DMS53 (cell line): ENCODE results near the gene LENG8.
"Not testable (repeated sequence)": the region's sequence is repeated elsewhere in the genome, so short reads cannot be mapped to it uniquely, and the experiment has no call there.

Experiments used
- DNase-seq: peaks from one replicate; lab custom pipeline; 2025; lab: John Stamatoyannopoulos, UW

LENG8 gene

DNA sequence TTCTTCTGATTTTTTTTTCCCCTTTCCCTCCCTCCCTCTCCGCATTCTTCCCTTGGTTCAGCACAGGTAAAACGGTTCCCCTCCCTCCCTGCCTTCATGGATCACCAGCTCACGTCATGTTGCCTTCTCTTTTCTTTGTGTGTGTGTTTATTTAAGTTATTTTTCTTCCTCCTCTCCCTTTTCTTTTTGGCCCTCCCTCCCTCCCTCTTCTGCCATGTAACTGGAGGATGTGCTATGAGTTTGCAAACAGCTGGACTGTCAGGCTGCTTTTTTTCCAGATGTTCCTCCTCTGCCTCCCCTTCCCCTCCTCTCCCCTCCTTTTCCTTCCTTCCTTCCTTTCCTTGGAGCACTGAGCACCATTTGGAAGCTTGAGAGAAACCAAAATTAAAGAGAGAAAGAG lies 12.6 kb downstream of the LENG8 start:
- DNase-seq = peak; percentile 53

- peak; percentile 48 for DNase-seq
Observed at GRCh38 chr19:54462047-54462654, 13.2 kb downstream of the LENG8 start.

GRCh38 chr19:54462655-54463530 lies 13.9 kb downstream of the LENG8 start:
- DNase-seq = peak; percentile 88

GRCh38 chr19:54463531-54464043 lies 14.6 kb downstream of the LENG8 start, which contains the start of gene LENG9:
LENG9 (minus strand) TSS chr19:54463778; CDS start chr19:54463526, 252 bp downstream.
- peak; percentile 97 for DNase-seq

DNA sequence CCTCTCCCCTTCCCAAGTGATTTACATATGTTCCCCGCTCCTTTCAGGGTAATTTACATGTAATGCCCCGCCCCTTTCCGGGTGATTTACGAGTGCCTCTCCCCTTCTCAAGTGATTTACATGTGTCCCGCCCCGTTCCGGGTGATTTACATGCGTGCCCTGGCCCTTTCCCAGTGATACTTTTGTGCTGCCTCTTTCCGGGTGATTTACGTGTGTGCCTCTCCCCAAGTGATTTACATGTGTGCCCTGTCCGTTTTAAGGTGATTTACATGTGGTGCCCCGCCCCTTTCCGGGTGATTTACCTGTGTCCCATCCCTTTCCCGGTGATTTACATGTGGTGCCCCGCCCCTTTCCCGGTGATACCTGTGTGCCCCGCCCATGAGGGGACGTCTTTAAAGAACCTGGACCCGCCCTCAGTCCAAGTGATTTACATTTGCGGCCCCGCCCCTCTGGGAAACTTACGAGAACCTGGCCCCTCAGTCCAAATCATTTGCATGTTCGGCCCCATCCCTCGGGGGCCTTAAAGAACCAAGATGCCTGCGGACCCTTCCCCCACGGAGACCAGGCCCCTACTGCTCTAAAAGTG lies 15.1 kb downstream of the LENG8 start:
- peak; percentile 90 for DNase-seq

DNA sequence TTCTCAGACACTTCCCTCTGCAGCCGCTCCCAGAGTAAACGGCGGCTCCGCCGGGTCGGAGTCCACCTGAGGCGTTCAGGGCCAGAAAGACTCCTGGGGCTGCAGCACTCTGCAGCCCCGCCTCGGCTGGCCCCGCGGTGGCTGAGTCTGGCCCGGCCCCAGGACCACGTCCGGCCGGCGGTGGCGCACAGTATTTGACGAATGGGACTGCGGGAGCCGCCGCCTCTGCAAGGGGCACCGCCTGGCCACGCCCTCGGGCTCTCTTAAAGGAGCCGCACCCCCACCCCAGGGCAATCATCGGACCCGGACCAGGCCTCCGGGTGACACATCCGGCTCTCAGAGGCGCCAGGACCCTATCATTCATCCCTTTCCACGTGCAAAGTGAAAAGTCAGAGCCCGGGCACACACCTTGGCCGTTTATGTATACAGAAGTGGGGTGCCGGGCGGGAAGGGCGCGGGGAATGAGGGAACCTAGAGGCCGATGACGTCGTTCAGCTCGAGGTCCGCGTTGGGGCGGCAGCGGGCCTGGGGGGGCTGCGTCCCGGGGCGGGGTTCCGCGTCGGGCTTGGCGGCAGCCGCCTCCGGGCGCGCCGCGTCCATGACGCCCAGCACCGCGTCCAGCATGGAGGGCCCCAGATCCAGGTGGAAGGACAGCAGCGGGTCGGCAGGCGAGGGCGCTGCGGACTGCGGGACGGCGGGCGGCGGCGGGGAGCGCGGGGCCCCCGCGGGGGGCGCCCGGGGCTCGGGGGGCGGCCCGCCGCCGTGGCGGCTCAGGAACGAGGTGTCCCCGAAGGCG lies 15.8 kb downstream of the LENG8 start:
- DNase-seq = peak; percentile 62

- DNase-seq = no peak
Observed at GRCh38 chr19:54465426-54466109, 16.6 kb downstream of the LENG8 start.

DNA sequence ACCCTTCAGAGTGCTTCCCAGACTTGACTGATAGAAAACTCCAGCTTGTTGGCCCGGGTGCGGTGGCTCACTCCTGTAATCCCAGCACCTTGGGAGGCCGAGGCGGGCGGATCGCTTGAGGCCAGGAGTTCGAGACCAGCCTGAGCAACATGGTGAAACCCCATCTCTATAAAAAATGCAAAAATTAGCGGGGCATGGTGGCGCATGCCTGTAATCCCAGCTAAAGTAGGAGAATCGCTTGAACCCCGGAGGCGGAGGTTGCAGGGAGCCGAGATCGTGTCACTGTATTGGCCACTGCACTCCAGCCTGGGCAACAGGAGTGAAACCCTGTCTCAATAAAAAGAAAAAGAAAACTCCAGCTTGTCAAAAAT lies 17.1 kb downstream of the LENG8 start:
- DNase-seq = not testable (repeated sequence)

GRCh38 chr19:54469496-54469934 lies 20.5 kb downstream of the LENG8 start:
- DNase-seq = no peak

- DNase-seq = peak; percentile 55
Observed at GRCh38 chr19:54470276-54470887, 21.4 kb downstream of the LENG8 start.

- DNase-seq = peak; percentile 76
Observed at GRCh38 chr19:54470991-54471782, 22.2 kb downstream of the LENG8 start.

DNA sequence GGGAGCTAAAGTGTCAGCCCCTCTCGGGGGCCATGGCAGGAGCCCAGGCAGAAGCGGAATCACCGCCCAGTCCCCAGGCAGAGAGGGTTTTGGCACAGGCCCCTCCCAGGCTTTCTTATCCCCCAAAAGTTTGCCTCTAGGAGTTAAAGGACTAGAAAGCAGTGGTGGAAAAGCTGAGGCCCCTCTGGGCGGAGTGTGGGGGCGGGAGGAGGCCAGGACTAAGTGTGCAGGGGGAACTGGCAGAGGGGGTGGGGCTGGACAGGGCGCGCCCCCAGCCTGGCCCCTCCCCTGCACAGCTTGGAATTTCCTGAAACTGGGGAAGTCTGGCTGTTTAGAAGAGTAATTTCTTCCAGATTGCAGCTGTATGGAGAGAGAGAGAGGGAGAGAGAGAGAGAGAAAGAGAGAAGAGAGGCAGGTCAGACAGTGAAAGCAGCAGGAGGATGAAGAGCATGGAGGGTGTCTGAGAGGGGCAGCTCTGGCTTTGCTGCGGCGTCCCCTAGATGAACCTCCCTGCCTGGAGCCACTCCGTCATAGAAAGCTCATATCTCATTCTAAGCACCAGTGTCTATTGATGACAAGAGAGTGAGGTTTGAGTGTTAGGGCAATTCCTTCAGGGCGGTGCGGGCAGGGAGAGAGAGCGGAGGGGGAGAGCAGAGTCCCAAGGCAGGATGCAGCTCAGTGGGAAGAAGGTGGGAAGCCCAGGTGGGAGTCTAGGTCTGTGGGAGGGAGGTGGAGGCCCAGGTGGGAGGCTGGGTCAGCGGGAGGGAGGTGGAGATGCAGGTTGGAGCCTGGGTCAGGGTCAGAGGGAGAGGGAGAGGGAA lies 24.3 kb downstream of the LENG8 start, which contains the start of gene CDC42EP5:
CDC42EP5 (minus strand) TSS at position 226 of the 821 bp plus-strand sequence. CDS start 7,749 bp downstream, outside the sequence.
- no peak for DNase-seq

- DNase-seq = no peak
Observed at GRCh38 chr19:54473892-54474372, 24.9 kb downstream of the LENG8 start.

- no peak for DNase-seq
Observed at GRCh38 chr19:54475706-54476105, 26.7 kb downstream of the LENG8 start.

DNA sequence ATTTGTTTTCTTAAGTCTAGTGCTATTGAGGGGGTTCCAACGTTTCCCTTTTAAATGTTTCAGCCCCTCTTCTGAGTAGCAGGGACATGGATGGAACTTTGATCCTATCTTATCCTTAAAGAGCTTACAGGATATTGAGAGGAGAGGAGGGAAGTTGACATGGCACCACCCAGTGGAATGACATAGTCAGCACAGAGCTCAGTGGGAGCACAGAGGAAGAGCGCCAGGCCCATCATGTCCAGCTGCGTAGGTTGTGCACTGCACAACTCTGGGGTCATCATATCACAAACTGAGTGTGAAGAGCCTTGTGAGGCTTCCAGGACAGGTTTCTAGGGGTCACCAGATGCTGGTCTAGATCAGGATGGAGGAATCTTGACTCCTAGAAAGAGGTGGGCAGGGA lies 28.7 kb downstream of the LENG8 start:
- DNase-seq = no peak

DNA sequence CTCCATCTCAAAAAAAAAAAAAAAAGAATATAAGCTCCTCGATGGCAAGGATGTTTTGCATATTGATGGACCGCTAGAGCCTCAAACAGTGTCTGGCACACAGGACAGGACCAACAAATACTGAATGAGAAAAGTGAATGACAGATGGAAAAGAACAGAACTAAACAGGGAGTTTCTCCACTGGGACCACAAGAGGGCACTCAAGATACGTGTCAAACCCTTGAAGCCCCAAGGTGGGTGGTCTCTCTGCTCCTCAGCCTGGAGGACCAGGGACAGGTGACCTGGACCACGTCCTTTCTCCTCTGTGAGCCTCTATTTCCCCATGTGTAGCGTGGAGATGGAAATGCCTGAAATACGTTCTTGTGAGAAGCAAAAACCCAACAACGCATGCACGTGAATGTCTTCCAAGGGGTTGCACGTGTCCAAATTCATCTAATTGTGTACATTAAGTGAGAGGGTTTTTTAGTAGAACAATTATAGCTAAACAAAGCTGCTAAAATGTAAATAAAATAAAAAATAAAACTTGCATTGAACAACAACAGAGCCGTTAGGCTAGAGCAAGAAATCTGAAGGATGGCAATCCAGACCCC lies 29.8 kb downstream of the LENG8 start:
- DNase-seq = peak; percentile 58

DNA sequence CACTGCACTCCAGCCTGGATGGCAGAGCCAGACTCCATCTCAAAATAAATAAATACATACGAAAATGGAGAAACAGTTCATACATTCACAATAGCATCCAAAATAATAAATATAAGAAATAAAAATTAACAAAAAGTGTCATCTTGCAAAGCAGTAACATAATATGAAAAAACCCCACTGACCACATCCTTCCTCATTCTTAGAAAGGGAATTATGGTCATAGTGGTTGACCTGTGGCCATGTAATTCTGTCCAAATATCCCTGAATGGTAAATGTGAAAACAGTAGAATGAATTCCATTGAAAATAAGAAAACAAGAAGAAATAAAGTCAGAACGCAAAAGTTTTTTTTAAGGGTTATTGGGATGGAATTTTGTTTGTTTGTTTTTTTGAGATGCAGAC lies 31.1 kb downstream of the LENG8 start:
- DNase-seq = no peak

DNA sequence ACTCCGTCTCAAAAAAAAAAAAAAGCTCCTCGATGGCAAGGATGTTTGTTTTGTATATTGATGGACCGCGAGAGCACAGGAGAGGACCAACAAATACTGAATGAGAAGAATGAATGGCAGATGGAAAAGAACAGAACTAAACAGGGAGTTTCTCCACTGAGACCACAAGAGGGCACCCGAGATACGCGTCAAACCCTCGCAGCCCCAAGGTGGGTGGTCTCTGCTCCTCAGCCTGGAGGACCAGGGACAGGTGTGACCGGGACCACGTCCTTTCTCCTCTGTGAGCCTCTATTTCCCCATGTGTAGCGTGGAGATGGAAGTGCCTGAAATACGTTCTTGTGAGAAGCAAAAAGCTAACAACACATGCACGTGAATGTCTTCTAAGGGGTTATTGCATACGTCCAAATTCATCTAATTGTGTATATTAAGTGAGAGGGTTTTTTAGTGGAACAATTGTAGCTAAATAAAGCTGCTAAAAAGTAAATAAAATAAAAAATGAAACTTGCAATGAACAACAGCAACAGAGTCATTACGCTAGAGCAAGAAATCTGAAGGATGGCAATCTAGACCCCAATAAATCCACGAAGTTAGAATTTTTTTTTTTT lies 32.4 kb downstream of the LENG8 start:
- DNase-seq = peak; percentile 68
